SK-N-SH (cell line): ENCODE data around the gene APEH.

ENCODE experiments used
- CTCF ChIP-seq: fragments of 200-600 bp; sonication (generic); IDR thresholded peaks from 2 replicates; pipeline ENCODE4 v1.6.1; 2017; ENCODE audit warnings: antibody characterized with exemption, mild to moderate bottlenecking, moderate library complexity
- ELF1 ChIP-seq: IDR thresholded peaks from 2 replicates; pipeline ENCODE4 v1.4.0; 2012
- FOSL2 ChIP-seq: IDR thresholded peaks from 2 replicates; pipeline ENCODE4 v1.4.0; 2012; ENCODE audit warnings: low read depth, mild to moderate bottlenecking, moderate library complexity, borderline replicate concordance
- IRF3 ChIP-seq: fragments of 150-350 bp; IDR thresholded peaks from 2 replicates; pipeline ENCODE4 v1.6.1; 2016; ENCODE audit warnings: mild to moderate bottlenecking, low read depth, low read length
- JUND ChIP-seq: IDR thresholded peaks from 2 replicates; pipeline ENCODE4 v1.4.0; 2012
- POLR2AphosphoS5 ChIP-seq: IDR thresholded peaks from 2 replicates; pipeline ENCODE4 v1.6.1; 2012; ENCODE audit warnings: low read depth, low read length
- RAD21 ChIP-seq: IDR thresholded peaks from 2 replicates; pipeline ENCODE4 v1.6.1; 2012; ENCODE audit warnings: mild to moderate bottlenecking, low read length
- REST ChIP-seq: IDR thresholded peaks from 2 replicates; pipeline ENCODE4 v1.6.1; 2012; ENCODE audit warnings: mild to moderate bottlenecking, low read depth, low read length, moderate library complexity
- SMC3 ChIP-seq: IDR thresholded peaks from 2 replicates; pipeline ENCODE4 v1.6.1; 2012; ENCODE audit warnings: low read depth, low read length, improper control_type of control experiment
- ZBTB33 ChIP-seq: IDR thresholded peaks from 2 replicates; pipeline ENCODE4 v1.4.0; 2012; ENCODE audit warnings: low read depth, borderline replicate concordance

GRCh38 chr3:49655731-49656285 lies 18.3 kb upstream of the APEH start:
- TF ChIP-seq IRF3 (no peak), CTCF (no peak), POLR2AphosphoS5 (no peak), SMC3 (no peak), REST (no peak), ELF1 (no peak), FOSL2 (no peak), ZBTB33 (no peak), JUND (no peak), RAD21 (no peak)
